Stimulated activated CD4-positive, alpha-beta T cell treated with anti-CD3 and anti-CD28 coated beads, Interleukin-1b, Interleukin-23, amount 100 ng/mL, for 4 hours (primary cell): ENCODE data around the gene INSM2.

ENCODE experiments used
- DNase-seq, 2 donors: peaks; one replicate each; pipeline ENCODE4 v3.0.0-alpha.2; 2020; ENCODE audit warnings: low read depth in 2 of 2

The INSM2 gene

DNA sequence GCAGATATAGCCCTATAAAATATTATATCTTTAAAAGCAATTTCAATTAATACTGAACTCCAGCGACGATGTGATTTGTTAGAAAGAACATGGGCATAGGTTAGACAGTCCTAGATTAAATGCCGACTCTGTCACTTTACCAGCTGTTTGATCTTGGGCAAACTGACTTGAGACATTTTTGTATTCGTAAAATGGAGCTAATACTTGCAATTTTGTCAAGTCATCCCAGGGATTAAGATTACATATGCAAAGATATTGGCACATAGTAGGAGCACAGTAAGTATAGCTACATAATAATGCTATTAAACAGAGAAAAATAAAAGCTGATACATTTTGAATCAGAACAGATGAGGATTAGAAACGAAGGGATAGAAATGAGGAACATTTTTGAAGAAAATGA is 9.0 kb downstream of the INSM2 start:
- no peak for DNase-seq

DNA sequence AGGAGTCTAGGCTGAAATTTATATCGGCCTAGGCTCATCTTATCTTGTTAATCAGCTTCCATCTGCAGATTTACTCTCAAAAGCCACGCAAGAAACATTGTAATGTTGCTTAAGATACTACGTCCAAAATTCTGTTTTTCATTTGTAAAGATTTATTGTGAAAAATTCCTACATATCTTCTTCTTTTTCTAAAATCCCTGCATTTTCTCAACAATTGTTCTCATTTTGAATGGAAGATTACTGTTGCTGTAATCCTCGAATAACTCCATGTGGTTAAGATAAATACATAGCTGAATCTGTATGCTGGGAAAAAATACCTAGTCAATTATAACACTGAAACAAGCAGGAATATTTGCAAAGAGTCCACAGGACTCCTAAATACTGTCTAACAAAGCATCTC is 15.6 kb downstream of the INSM2 start:
- DNase-seq: no peak

DNA sequence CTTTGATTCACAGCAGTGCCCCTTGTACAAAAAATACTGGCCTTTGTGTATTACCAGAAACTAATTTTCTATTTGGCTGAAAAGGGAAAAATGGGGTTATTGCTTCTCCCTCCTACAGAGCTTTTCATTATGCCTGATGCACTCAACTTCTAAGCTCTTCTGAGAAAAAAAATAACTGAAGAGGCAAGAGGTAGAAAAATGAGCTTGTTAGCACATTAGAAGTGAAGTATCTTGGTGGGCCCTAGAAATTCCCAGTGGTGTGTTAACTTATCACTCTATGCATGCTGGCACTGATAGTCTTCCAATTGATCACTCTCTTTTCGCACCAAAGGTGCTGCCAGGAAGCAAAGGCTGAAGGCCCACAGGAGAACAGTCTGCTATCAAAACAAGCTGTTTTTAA is 17.1 kb downstream of the INSM2 start:
- no peak for DNase-seq

DNA sequence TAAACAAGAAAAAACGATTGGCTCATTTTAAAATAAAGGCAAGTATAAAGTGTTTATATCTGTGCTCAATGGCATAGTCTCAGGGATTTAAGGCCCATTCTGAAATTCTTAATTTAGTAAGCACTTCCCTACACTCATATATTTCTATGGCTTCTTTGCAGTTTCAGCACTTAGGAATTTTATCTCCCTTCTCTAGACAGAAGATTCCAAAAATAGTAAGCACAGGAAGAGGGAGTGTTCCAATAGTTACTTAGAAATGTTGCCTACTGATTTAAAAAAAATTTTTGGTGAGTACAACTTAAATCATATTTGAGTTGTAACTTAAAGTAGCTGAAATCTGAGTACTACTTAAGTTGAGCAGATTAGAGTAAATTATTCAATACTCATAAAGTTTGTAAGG is 19.8 kb downstream of the INSM2 start:
- no peak for DNase-seq

DNA sequence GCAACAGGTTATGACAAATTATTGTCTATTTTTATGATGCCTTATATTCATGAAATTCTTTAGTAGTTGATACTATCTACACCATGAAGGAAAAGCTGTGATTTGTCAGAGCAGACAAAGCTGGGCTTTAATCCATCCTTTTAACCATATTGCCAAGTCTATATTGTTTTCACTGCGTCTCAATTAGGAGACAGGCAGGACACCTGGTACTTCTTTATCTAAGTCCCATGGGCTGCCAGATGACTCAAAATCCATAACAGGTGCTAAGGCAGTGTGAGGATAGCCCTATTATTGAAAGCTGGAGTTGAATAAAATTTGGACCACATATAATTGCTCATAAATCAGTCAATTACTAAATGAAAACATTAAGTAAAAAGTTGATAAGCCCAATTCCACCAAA is 22.6 kb downstream of the INSM2 start:
- no peak for DNase-seq

DNA sequence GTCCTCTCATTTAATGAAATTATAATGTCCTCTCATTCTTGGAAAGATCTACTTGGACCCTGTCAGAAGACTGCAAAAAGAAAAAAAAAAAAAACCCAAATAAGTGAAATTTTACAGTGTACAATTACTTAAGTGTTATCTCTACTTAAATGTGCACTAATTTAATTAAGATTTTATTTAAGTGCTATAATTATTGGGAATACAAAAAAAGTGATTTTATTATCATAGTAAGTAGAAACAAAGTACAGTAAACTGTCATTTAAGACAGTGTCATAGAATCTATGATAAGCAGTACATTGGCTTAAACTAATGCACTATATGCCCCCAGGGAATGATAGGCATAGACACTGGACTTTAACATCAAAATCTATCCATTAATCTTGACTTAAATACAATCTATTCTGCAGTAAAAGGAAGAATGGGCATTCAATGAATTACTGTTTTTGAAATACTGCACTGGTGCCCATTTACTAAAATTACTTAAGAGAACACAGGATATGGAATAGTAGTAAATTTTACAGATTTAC is 23.3 kb downstream of the INSM2 start:
- no peak for DNase-seq

DNA sequence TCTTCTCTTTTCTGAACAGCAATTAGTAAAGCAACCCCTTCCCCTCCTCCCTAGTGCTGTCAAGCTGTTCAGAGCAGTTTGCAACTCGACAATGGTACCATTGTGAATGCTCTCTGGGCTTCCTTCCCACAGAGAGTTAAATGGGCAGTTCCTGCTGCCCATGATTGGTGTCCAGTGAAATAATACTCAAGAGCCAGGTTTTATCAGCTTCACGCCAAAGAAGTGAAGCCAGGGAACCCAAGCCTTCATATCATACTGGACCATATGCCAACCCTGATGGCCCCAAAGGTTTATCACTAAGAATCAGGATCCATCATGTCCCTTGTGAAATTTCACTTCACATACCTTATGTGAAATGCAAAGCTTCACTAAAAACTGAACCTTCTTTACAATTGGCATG is 24.7 kb downstream of the INSM2 start:
- DNase-seq: no peak

DNA sequence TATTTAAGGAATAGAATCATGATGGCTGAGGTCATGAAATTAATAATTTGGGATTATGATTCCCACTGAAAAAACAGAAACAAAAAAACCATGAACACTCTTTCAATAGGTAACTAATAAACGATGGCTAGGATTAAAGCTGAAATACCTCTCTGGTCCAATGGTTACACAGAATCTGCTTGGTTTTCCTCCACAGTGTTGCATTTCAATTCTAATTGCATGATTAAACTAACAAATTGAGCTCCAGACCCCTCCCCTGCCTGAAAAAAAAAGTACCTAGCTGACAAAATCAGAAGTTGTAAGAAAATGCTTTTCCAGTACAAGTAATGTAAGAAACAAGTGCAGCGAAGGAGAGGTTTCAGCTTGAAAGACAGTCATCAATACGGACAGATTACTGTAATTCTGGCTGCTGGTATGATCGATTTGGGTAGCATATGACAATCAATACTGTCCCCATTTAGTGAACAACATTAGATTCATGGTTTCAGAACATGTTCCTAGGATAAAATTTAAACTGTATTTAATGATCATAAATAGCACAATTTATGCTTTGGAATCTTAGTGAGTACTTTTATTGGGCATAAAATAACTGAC is 32.0 kb downstream of the INSM2 start:
- DNase-seq: no peak

DNA sequence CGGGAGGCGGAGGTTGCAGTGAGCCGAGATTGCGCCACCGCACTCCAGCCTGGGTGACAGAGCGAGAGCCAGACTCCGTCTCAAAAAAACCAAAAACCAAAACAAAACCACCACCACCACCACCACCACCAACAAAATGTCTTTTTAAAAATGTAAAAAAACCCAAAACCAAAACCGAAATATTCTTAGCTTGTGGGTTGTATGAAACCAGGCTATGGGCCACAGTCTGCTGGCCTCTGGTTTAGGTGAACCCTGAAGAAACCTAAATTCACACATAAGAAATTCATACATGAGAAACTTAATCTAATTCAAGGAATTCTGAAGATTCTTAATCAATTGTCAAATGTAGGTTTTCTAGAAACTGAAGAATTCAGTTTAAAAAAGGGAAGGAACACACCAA is 37.6 kb downstream of the INSM2 start:
- no peak for DNase-seq

DNA sequence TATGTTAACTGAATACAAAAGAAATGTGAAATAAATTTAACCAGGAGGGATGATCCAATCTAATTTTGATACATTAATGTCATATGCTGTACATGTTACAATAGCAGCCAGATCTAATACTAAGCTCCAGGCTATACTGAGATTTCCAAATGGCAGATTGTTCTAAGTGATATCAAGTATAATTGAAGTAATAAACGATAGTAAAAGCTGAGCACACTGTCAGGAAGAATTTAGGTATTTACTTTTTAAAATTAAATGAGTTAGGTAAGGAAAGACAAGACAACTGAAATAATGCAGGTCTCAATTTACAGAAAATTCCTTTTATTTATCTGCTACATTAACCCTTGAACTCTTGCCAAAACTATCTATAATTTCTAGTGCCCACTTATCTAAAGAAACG is 39.9 kb downstream of the INSM2 start:
- no peak for DNase-seq

DNA sequence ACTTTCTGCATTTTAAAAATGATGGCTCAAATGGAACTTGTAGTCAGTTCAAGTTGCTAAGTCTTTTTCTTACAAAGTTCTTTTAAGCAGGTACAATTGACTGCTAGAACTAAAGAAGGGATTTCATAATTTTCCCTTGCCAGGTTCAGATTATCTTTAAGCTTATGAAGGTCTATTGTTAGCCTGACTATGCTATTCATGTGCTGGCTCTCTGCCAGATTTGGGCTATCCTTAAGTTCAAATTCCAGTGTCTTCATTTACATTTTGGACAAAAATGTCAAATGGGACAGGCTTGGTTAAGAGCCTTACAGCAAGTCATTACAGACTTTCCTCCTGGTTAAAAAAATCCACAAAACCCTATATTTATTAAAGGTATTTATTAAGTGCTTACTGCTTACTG is 42.3 kb downstream of the INSM2 start:
- DNase-seq: no peak

DNA sequence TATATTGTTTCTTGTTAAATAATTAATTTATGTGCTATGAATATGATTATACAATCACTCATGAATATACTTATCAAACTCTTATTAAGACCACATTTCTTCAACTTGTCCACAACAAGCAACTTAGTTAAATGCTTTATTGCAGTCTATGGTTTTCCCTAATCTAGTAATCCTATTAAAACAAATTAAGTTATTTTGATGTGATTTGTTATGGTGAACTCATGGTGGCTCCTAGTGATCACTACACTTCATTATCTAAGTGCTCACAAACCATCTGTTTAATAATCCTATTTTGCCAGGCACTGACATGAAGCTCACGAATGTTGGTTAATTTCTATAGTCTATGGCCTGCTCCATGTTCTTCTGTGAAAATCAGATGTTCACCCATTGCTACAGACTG is 42.9 kb downstream of the INSM2 start:
- DNase-seq: no peak

DNA sequence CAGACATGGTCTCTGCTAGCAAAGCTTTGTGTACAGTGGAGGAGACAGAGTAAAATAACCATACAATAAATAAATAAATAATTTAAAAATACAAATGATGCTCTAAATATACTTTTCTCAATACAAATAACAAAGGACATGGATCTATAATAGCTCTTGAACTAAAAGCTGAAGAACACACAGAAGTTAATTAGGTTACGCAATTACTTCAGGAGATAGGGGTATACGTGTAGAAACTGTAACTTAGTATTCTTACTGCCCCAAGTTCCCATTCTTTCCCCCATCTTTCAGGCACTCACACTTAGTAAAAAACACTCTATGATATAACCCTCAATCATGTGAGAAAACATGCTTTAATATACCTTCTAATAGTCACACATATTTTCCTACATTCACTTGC is 44.2 kb downstream of the INSM2 start:
- no peak for DNase-seq

DNA sequence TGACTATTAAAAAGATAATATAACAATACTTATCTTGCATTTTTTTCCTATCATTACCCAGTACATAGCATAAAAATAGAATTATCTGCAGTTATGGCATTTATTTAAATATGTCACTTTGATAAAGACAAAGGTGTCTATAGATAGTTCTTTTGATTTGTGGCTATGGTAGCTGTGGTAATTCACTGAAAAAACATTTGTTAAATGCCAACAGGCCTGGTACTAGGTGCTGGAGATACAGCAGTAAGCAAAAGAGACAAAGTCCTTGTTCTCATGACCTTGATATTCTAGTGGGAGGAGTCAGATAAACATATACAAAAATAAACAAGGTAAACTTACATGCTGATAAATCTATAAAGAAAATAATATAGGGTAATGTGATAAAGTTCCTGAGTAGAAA is 44.7 kb downstream of the INSM2 start:
- DNase-seq: no peak
